Measurements from ENCODE around the gene GNRHR. TPM values are rescaled to one million over a fixed set of nuclear protein-coding genes. Genes with fewer than 3 reads are reported as not detected.
"Not testable (repeated sequence)": the region's sequence is repeated elsewhere in the genome, so short reads cannot be mapped to it uniquely, and the experiment has no call there.

The GNRHR gene
- under 1 TPM; 0.09 to 0.80 (median 0.31) TPM for polyA plus RNA-seq (ENCODE audit: insufficient read length in 10 of 10)
- long read RNA-seq, donor 1: 0 reads
- long read RNA-seq, donor 2: 0 reads
- long read RNA-seq, donor 3: 0 reads
- long read RNA-seq, donor 4: 0 reads
- long read RNA-seq, donor 5: 0 reads
- long read RNA-seq, donor 6: 0 reads
- long read RNA-seq, donor 7: 0 reads
- long read RNA-seq, donor 8: 0 reads
- long read RNA-seq, donor 9: 0 reads

- no peak for DNase-seq
Observed at GRCh38 chr4:67754288-67754687, at the start of gene GNRHR. TSS of gene GNRHR (minus strand) at chr4:67754388. CDS start at chr4:67754335, 53 bp downstream.

DNA sequence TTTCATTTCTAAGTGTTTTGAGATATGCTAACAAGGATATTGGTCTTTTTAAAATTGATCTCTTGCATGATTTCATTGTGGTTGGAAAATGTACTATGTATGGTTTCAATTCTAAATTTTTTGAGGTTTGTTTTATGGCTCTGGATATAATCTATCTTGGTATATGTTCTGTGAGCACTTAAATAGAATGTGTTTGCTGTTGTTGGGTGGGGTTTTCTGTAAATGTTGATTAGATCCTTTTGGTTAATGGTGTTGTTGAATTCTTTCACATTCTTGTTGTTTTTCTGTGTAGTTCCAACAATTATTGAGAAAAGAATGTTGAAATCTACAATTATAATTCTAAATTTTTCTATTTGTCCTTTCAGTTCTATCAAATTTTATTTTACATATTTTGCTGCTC, 42.6 kb upstream of the GNRHR start:
- no peak for DNase-seq

GRCh38 chr4:67790721-67791120, 36.5 kb upstream of the GNRHR start:
- no peak for DNase-seq

- DNase-seq: no peak
Observed at GRCh38 chr4:67787311-67787710, 33.1 kb upstream of the GNRHR start.

DNA sequence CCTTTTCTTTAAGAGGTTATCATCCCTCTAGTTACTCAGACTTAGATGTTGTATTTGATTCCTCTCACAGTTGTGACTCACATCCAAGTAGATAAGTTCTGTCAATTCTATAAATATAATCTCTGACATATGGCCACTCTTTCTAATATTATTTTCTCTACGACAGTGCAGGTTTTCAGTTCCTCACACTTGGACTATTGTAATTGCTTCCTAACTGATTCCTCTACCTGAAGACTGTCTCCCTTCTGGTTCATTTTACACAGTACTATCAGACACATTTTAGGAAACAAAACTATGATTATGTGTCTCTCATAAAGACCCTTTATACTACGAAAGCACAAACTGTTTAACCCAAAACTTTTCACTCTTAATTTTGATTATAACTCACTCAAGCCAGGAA, 31.3 kb upstream of the GNRHR start:
- DNase-seq: no peak

DNA sequence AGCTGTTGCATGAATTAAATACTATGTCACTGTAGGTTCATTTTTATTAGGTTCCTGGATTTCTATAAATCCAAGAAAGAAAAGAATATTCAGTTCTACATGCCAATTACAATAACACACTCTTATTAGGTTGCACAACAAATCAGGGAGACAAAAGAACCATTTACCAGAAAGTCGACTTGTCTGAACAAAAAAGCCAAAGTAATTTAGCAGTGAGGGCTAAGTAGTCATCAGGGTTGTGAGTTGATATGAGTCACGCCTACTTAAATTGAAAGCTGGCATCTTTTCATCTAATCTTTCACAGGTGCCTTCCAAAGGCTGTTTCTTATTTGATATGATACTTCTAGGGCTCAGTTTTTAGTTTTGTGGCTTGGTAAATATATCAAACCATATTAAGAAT, 25.4 kb upstream of the GNRHR start:
- no peak for DNase-seq

DNA sequence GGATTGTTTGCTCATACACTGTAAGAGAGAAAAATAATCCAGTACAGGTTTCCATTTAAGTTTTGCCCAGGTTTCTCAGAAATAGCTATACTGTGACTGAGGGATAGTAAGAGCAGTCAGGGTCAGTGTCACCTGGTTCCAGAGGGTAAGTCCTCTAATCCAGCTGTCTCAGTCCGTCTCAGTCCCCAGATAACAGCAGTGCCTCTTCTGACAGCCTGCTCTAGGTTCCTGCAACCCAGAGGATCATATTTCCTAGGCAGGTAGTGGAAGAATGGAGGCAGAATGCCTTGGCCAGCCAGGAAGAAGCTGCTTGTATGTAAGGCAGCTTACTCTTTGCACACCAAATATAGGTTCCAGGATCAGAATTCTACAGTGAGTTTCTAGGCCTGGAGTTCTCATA, 22.6 kb upstream of the GNRHR start:
- DNase-seq: peak in 2 of 3 donors; percentile 6 to 14

DNA sequence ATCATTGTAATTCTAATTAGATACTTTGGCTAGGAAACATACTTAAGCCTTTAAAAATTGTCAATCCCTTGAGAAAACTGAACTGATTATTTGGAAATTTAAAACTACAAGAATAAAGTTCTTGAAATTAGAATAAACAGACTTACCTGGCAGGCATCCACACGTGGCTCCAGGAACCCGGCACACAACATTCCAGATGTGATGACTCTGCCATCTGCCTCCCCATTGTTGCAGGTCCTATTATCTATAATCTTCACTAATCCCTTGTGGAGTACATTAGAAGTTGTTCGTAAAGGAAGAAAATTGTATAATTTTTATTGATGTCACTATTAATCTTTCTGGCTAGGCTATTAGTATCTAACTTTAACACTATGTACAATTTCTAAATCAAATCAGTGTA, 16.2 kb upstream of the GNRHR start:
- no peak for DNase-seq

DNA sequence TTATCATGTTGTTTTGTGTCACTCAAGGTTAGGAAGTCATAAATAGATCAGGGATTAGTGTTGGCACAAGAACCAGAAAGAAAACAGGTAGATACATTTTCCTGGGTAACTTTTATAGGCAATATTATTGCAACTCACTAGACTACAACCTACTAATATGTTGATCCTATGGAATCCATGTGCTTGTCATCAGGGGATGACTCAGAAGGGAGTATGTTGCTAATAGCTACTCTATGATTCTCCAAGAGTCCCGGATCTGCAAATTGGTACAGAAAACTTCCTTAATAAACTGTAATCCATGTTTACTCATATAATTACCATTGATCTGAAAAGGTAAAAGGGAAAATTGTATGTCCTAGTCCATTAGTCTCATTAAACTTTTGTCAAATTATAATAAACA, 11.7 kb upstream of the GNRHR start:
- no peak for DNase-seq

- no peak for DNase-seq
Observed at GRCh38 chr4:67765401-67765800, 11.2 kb upstream of the GNRHR start.

- DNase-seq: no peak
Observed at GRCh38 chr4:67764183-67764582, 10.0 kb upstream of the GNRHR start.

- DNase-seq: peak in 1 of 3 donors; percentile 37
Observed at GRCh38 chr4:67762086-67762485, 7.9 kb upstream of the GNRHR start.

DNA sequence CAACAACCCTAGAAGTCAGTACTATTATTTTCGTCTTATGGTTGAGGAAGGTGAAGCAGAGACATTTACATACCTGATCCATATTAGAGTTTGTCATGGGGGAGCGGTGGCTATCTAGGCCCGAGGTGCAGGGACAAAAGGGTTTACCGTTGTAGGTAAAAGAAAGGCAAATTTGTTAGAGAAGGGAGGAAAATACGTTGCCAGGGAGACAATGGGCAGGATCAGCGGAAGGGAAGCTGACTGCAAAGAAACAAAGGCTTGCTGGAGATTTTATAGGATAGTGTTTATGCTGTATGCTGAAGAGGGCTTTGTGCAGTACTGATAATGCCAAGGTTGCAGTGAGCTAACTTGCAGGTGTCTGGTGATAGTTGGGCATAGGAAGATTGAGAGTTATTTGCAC, 2.8 kb upstream of the GNRHR start:
- not testable (repeated sequence) for DNase-seq

DNA sequence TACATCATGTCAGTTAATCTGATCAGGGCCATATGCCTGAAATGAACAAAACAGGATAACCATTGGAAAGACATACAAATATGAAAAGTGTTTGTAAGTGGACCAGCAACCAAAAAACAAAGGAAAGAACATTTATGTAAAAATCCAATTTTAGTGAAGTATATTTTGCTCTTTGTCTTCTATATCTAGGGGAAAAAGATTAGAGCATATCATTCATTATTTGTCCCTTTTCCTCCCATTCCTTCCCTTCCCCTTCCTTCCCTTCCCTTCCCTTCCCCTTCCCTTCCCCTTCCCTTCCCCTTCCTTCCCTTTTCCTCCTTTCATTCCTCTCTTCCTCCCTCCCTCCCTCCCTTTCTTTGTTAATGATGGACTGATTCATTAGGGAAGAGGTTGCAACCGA, 1.8 kb upstream of the GNRHR start:
- no peak for DNase-seq

DNA sequence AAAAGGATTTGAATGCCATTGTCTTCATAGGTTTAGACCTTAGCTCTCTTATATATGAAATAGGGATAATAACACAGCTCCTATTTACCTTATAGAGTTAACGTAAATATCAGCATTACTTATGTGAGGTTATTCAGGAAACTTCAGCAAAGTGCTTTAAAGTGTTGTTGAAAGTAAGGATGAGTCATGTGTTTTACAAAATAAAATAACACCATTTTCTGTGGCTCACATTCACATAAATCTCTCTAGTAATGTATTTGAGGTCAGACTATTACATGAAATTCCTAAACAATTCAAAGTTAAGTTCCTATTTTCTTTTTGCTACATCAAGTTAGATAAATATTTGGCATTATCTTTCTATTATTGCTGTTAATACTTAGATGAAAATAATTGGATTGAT, 2.9 kb downstream of the GNRHR start:
- DNase-seq: no peak

- DNase-seq: no peak
Observed at GRCh38 chr4:67750691-67751090, 3.5 kb downstream of the GNRHR start.

- no peak for DNase-seq
Observed at GRCh38 chr4:67749286-67749685, 4.9 kb downstream of the GNRHR start.

GRCh38 chr4:67746797-67747495, 7.2 kb downstream of the GNRHR start:
- DNase-seq: peak in 2 of 3 donors; percentile 30 to 53

- no peak for DNase-seq
Observed at GRCh38 chr4:67744561-67745283, 9.5 kb downstream of the GNRHR start.

GRCh38 chr4:67743194-67743593, 11.0 kb downstream of the GNRHR start:
- DNase-seq: no peak

GRCh38 chr4:67736262-67736661, 17.9 kb downstream of the GNRHR start:
- no peak for DNase-seq

GRCh38 chr4:67735325-67735724, 18.9 kb downstream of the GNRHR start:
- no peak for DNase-seq

DNA sequence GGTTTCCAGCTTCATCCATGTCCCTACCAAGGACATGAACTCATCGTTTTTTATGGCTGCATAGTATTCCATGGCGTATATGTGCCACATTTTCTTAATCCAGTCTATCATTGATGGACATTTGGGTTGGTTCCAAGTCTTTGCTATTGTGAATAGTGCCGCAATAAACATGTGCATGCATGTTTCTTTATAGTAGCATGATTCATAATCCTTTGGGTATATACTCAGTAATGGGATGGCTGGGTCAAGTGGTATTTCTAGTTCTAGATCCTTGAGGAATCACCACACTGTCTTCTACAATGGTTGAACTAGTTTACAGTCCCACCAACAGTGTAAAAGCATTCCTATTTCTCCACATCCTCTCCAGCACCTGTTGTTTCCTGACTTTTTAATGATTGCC, 23.7 kb downstream of the GNRHR start:
- not testable (repeated sequence) for DNase-seq
